Trophoblast cell (in vitro differentiated cells and primary cell): ENCODE results near the gene CDH22.

Experiments used
- DNase-seq, 2 donors: peaks; one replicate each; pipeline ENCODE4 v3.0.0-alpha.2; 2016
- H2AFZ ChIP-seq: 2 replicates; pipeline ENCODE4 v1.6.1; 2013; ENCODE audit warnings: low read length, moderate library complexity, mild to moderate bottlenecking; ENCODE audit not compliant: insufficient read depth, poor library complexity
- H2AK5ac ChIP-seq: 2 replicates; pipeline ENCODE4 v1.6.1; 2013; ENCODE audit warnings: mild to moderate bottlenecking, low read length
- H2BK120ac ChIP-seq: 2 replicates; pipeline ENCODE4 v1.6.1; 2013; ENCODE audit warnings: low read length, mild to moderate bottlenecking, moderate library complexity; ENCODE audit not compliant: insufficient read depth, poor library complexity
- H2BK12ac ChIP-seq: 2 replicates; pipeline ENCODE4 v1.6.1; 2013; ENCODE audit warnings: mild to moderate bottlenecking, low read length, moderate library complexity
- H2BK5ac ChIP-seq: 2 replicates; pipeline ENCODE4 v1.6.1; 2013; ENCODE audit warnings: low read length, low read depth, moderate library complexity, mild to moderate bottlenecking; ENCODE audit not compliant: poor library complexity
- H3K14ac ChIP-seq: 2 replicates; pipeline ENCODE4 v1.6.1; 2013; ENCODE audit warnings: mild to moderate bottlenecking, low read length
- H3K18ac ChIP-seq: 2 replicates; pipeline ENCODE4 v1.6.1; 2013; ENCODE audit warnings: mild to moderate bottlenecking, low read length
- H3K23ac ChIP-seq: 2 replicates; pipeline ENCODE4 v1.6.1; 2013; ENCODE audit warnings: low read length
- H3K27ac ChIP-seq: 2 replicates; pipeline ENCODE4 v1.5.1; 2013; ENCODE audit warnings: low read depth, mild to moderate bottlenecking, inconsistent platforms, low read length, moderate library complexity
- H3K27me3 ChIP-seq: 2 replicates; pipeline ENCODE4 v1.6.1; 2013; ENCODE audit warnings: inconsistent platforms, mild to moderate bottlenecking, low read length, moderate library complexity; ENCODE audit not compliant: insufficient read depth
- H3K36me3 ChIP-seq, 2 experiments: 1 replicate in 1 of 2; 2 replicates in 1 of 2; pipeline ENCODE4 v1.6.1; 2013; ENCODE audit warnings: low read length in 2 of 2, mild to moderate bottlenecking in 2 of 2, moderate library complexity in 1 of 2; ENCODE audit not compliant: insufficient read depth in 2 of 2, control insufficient read depth in 1 of 2
- H3K4ac ChIP-seq: 2 replicates; pipeline ENCODE4 v1.6.1; 2013; ENCODE audit warnings: low read depth, mild to moderate bottlenecking, low read length, moderate library complexity
- H3K4me1 ChIP-seq, 2 experiments: 1 replicate in 1 of 2; 2 replicates in 1 of 2; pipeline ENCODE4 v1.6.1; 2013; ENCODE audit warnings: low read length in 2 of 2, mild to moderate bottlenecking in 2 of 2, moderate library complexity in 1 of 2; ENCODE audit not compliant: insufficient read depth in 2 of 2, control insufficient read depth in 1 of 2
- H3K4me2 ChIP-seq: 2 replicates; pipeline ENCODE4 v1.6.1; 2013; ENCODE audit warnings: inconsistent platforms, mild to moderate bottlenecking, low read length, moderate library complexity
- H3K4me3 ChIP-seq: 2 replicates; pipeline ENCODE4 v1.5.1; 2013; ENCODE audit warnings: mild to moderate bottlenecking, low read depth, low read length, inconsistent platforms
- H3K79me1 ChIP-seq: one replicate; pipeline ENCODE4 v1.6.1; 2013; ENCODE audit warnings: low read length
- H3K79me2 ChIP-seq: 2 replicates; pipeline ENCODE4 v1.6.1; 2013; ENCODE audit warnings: low read length, mild to moderate bottlenecking; ENCODE audit not compliant: control insufficient read depth, insufficient read depth, poor library complexity
- H3K9ac ChIP-seq: 2 replicates; pipeline ENCODE4 v1.6.1; 2013; ENCODE audit warnings: mild to moderate bottlenecking, low read length
- H3K9me3 ChIP-seq: 2 replicates; pipeline ENCODE4 v1.6.1; 2013; ENCODE audit warnings: low read depth, mild to moderate bottlenecking, control low read depth, inconsistent platforms, low read length; ENCODE audit not compliant: insufficient read depth
- H4K12ac ChIP-seq: 2 replicates; pipeline ENCODE4 v1.6.1; 2013; ENCODE audit warnings: low read depth, mild to moderate bottlenecking, low read length, moderate library complexity
- H4K8ac ChIP-seq: 2 replicates; pipeline ENCODE4 v1.6.1; 2013; ENCODE audit warnings: low read depth, mild to moderate bottlenecking, low read length, moderate library complexity
- H4K91ac ChIP-seq: one replicate; pipeline ENCODE4 v1.6.1; 2013; ENCODE audit warnings: low read depth, mild to moderate bottlenecking, low read length, moderate library complexity
- WGBS: extraction: QIAGEN DNeasy Blood & Tissue Kit; methylation state at CpG from one replicate; pipeline ENCODE4 v1.1.7; 2013; ENCODE audit warnings: missing lambda C conversion rate; ENCODE audit not compliant: insufficient read length, insufficient coverage; ENCODE audit errors: extremely low coverage; 5-methylcytosine and 5-hydroxymethylcytosine counted together

CDH22 gene

DNA sequence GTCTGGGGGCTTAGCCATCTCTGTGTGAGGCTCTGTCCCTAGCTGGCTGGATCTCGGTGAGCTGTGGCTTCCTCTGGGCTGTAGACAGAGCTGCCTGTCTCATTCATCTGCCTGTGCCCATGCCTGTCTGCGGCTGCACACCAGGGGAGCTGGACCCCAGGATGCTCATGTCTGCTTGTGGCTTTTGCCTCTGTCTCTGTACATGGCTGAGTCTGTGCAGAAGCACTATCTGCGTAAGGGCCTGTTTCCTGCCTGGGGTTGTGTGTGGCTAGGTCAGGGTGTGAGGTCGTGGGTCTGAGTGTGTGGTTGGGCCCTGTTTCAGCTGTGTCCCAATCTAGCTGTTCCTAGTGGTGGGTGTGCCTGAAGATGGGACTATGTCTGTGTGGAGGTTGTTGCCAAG is 68.2 kb downstream of the CDH22 start:
- H3K4ac ChIP-seq, result no peak overlapping the region
- H3K79me2 ChIP-seq, result no peaks in the 10 kb centered on the region
- H3K9me3 ChIP-seq, result peaks cover 3% of the 10 kb centered on the region
- no peak overlapping the region for H3K23ac ChIP-seq
- H4K8ac ChIP-seq, result no peak overlapping the region
- WGBS, result no CpG with 5 or more reads among the region's 4 CpGs
- H2BK5ac ChIP-seq, result no peak overlapping the region
- H3K27me3 ChIP-seq, result no peaks in the 10 kb centered on the region
- H2AK5ac ChIP-seq, result no peak overlapping the region
- DNase-seq, result no peak
- no peaks in the 10 kb centered on the region for H3K79me1 ChIP-seq
- H4K12ac ChIP-seq, result no peak overlapping the region
- no peak overlapping the region for H2BK12ac ChIP-seq
- H3K4me1 ChIP-seq, result no peaks in the 10 kb centered on the region
- no peak overlapping the region for H3K4me2 ChIP-seq
- H3K4me3 ChIP-seq, result no peak overlapping the region
- H3K36me3 ChIP-seq, result no peaks in the 10 kb centered on the region
- no peak overlapping the region for H3K27ac ChIP-seq
- H2AFZ ChIP-seq, result no peak overlapping the region
- H2BK120ac ChIP-seq, result no peak overlapping the region
- no peak overlapping the region for H4K91ac ChIP-seq
- no peak overlapping the region for H3K14ac ChIP-seq
- H3K18ac ChIP-seq, result no peak overlapping the region
- H3K9ac ChIP-seq, result no peak overlapping the region

DNA sequence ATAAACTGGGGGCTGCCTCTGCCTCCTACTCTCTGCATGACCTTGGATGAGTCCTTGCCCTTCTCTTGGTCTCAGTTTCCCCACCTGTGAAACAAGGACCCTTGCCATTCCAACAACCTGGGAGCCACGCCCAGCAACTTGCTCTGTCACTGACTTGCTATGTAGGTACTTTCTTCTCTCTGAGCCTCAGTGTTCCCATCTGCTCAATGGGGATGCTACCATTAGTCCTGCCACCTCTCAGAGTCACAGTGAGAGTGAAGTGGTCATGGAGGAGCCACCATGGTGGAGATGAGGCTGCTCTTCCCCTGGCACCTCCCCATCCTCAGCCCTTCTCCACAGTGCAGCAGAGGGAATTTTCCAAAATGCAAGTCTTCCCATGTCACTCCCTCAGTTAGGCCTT is 70.6 kb downstream of the CDH22 start:
- Histone ChIP-seq H3K9ac (no peak overlapping the region), H4K91ac (no peak overlapping the region), H2AFZ (no peak overlapping the region), H3K23ac (no peak overlapping the region), H3K4me3 (no peak overlapping the region), H4K12ac (no peak overlapping the region), H2AK5ac (no peak overlapping the region), H3K4me2 (no peak overlapping the region), H3K9me3 (peaks cover 3% of the 10 kb centered on the region), H2BK12ac (no peak overlapping the region), H3K4ac (no peak overlapping the region), H3K18ac (no peak overlapping the region), H4K8ac (no peak overlapping the region), H2BK5ac (no peak overlapping the region), H3K79me1 (no peaks in the 10 kb centered on the region), H3K27ac (no peak overlapping the region), H3K36me3 (no peaks in the 10 kb centered on the region), H3K4me1 (no peaks in the 10 kb centered on the region), H3K79me2 (no peaks in the 10 kb centered on the region), H3K27me3 (no peaks in the 10 kb centered on the region), H2BK120ac (no peak overlapping the region), H3K14ac (no peak overlapping the region)
- no peak for DNase-seq
- no CpG with 5 or more reads among the region's 1 CpG for WGBS

DNA sequence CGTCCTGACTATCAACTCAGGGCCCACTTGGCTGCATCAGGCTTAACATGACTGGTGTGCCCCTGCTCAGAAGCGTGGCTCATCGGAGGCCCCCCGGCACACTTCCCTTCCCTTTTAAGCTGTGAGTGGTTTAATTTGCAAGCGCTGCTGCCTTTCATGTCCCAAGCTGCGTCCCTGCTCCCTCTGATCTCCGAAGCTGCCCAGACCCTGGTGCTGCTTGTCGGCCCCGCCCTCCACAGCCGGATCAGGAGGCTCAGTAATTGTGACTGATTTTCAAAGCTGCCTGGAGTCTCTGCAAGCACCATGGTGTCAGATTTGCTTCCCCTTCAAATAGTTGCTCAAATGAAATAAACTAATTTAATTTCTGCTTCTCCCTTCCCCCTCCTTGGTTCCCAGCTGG is 71.1 kb downstream of the CDH22 start:
- no peaks in the 10 kb centered on the region for H3K4me1 ChIP-seq

DNA sequence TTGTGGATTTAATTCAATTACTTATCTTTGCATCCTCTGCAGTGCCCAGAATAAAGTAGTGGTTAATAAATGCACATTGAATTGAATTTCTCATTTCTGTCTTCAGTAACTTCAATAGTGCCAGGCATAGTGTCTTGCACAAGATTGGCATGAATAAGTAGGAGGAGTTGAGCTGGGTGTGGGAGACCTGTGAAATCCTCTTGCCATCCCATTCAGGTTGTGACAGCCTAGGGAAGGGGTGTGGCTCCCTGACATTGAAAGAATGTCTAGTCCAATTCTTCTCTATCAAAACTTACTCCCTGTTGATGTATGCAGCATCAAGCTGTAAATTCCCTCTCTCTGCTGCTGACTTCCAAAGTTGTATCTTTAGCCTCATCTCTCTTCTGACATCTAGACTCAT is 73.2 kb downstream of the CDH22 start:
- H3K4ac ChIP-seq, result no peak overlapping the region

More for the DNA sequence above, 71.1 kb downstream of the CDH22 start:
- no peak overlapping the region for H3K4me3 ChIP-seq
- H3K23ac ChIP-seq, result no peak overlapping the region
- no peak overlapping the region for H3K4ac ChIP-seq
- no peak for DNase-seq
- no peak overlapping the region for H2AK5ac ChIP-seq
- H3K18ac ChIP-seq, result no peak overlapping the region
- no peak overlapping the region for H3K4me2 ChIP-seq
- no peak overlapping the region for H2BK5ac ChIP-seq
- WGBS, result no CpG with 5 or more reads among the region's 10 CpGs
- no peaks in the 10 kb centered on the region for H3K79me1 ChIP-seq
- H2BK120ac ChIP-seq, result no peak overlapping the region
- H3K27ac ChIP-seq, result no peak overlapping the region
- no peak overlapping the region for H4K8ac ChIP-seq
- no peak overlapping the region for H4K91ac ChIP-seq
- H3K79me2 ChIP-seq, result no peaks in the 10 kb centered on the region
- no peaks in the 10 kb centered on the region for H3K36me3 ChIP-seq
- no peaks in the 10 kb centered on the region for H3K27me3 ChIP-seq
- no peak overlapping the region for H2AFZ ChIP-seq
- H3K9ac ChIP-seq, result no peak overlapping the region
- H3K14ac ChIP-seq, result no peak overlapping the region
- no peak overlapping the region for H4K12ac ChIP-seq
- H2BK12ac ChIP-seq, result no peak overlapping the region
- peaks cover 3% of the 10 kb centered on the region for H3K9me3 ChIP-seq

More for the DNA sequence above, 73.2 kb downstream of the CDH22 start:
- Histone ChIP-seq H3K79me2 (no peaks in the 10 kb centered on the region), H2AFZ (no peak overlapping the region), H3K14ac (no peak overlapping the region), H2AK5ac (no peak overlapping the region), H3K9ac (no peak overlapping the region), H3K4me3 (no peak overlapping the region), H3K27me3 (no peaks in the 10 kb centered on the region), H3K36me3 (no peaks in the 10 kb centered on the region), H3K79me1 (no peaks in the 10 kb centered on the region), H4K8ac (no peak overlapping the region), H4K12ac (no peak overlapping the region), H3K18ac (no peak overlapping the region), H3K9me3 (no peaks in the 10 kb centered on the region), H3K27ac (no peak overlapping the region), H4K91ac (no peak overlapping the region), H3K4me1 (no peaks in the 10 kb centered on the region), H2BK120ac (no peak overlapping the region), H2BK12ac (no peak overlapping the region), H3K23ac (no peak overlapping the region), H3K4me2 (no peak overlapping the region), H2BK5ac (no peak overlapping the region)
- DNase-seq, result no peak
